IMR-90 (cell line): Measurements from ENCODE around the gene NFX1.

ENCODE experiments used
- CTCF ChIP-seq: conservative IDR thresholded peaks from 2 replicates; pipeline ENCODE4 v1.5.1; 2012; ENCODE audit warnings: mild to moderate bottlenecking, low read depth, low read length, improper control_type of control experiment
- ELK1 ChIP-seq: fragments of 150-350 bp; IDR thresholded peaks from 2 replicates; pipeline ENCODE4 v1.6.1; 2016; ENCODE audit warnings: low read depth, mild to moderate bottlenecking, low read length, moderate library complexity, borderline replicate concordance
- MAFK ChIP-seq: IDR thresholded peaks from 2 replicates; pipeline ENCODE4 v1.6.1; 2012; ENCODE audit warnings: low read depth, low read length, improper control_type of control experiment
- POLR2A ChIP-seq: IDR thresholded peaks from 2 replicates; pipeline ENCODE4 v1.6.1; 2012; ENCODE audit warnings: mild to moderate bottlenecking, low read depth, low read length
- USF2 ChIP-seq: fragments of 150-350 bp; IDR thresholded peaks from 2 replicates; pipeline ENCODE4 v1.6.1; 2017; ENCODE audit warnings: mild to moderate bottlenecking, antibody characterized with exemption, low read length, low read depth

- no peak for TF ChIP-seq CTCF
- no peak for TF ChIP-seq ELK1
- no peak for TF ChIP-seq POLR2A
- peak; percentile 50 for TF ChIP-seq MAFK
- no peak for TF ChIP-seq USF2
Measured at GRCh38 chr9:33267151-33267767, 23.1 kb upstream of the NFX1 start.
